Psoas muscle (tissue), 8 donors: ENCODE data around the gene MRPL14. TPM values are rescaled to one million over a fixed set of nuclear protein-coding genes. Genes with fewer than 3 reads are reported as not detected.

Source experiments
- ATAC-seq, 4 donors: fragments of 200-7000 bp; cut with Tn5 transposase; one replicate each; pipeline ENCODE4 v1.9.1; 2020; ENCODE audit warnings: moderate library complexity in 3 of 4, mild to moderate bottlenecking in 2 of 4
- DNase-seq, 2 donors: peaks; one replicate each; pipeline ENCODE4 v3.0.0-alpha.2; 2020
- H3K27ac ChIP-seq: fragments of 200-600 bp; one replicate; pipeline ENCODE4 v1.8.0; 2022
- H3K27me3 ChIP-seq, 3 donors: fragments of 200-600 bp in 1 of 3; one replicate each; pipeline versions ENCODE4 v1.6.1 to v1.8.0; 2013 to 2022; ENCODE audit warnings: low read length in 2 of 3, mild to moderate bottlenecking in 2 of 3, moderate library complexity in 1 of 3; ENCODE audit not compliant: insufficient read depth in 3 of 3
- H3K36me3 ChIP-seq, 2 donors: fragments of 200-600 bp in 1 of 2; one replicate each; pipeline versions ENCODE4 v1.6.1 to v1.8.0; 2013 to 2022; ENCODE audit warnings: low read depth in 1 of 2, mild to moderate bottlenecking in 1 of 2, moderate library complexity in 1 of 2; ENCODE audit not compliant: insufficient read depth in 1 of 2
- H3K4me1 ChIP-seq: fragments of 200-600 bp; one replicate; pipeline ENCODE4 v1.8.0; 2022
- H3K4me3 ChIP-seq: fragments of 200-600 bp; one replicate; pipeline ENCODE4 v1.8.0; 2022; ENCODE audit warnings: mild to moderate bottlenecking
- H3K9me3 ChIP-seq: fragments of 200-600 bp; one replicate; pipeline ENCODE4 v1.8.0; 2022
- WGBS, 3 donors: extraction: QIAGEN DNeasy Blood & Tissue Kit; methylation state at CpG; one replicate each; pipeline versions ENCODE4 v1.1.6 to v1.1.7; 2013; 5-methylcytosine and 5-hydroxymethylcytosine counted together
- intact Hi-C, 2 donors: fragments of 100-400 bp; cut with DNase I; formaldehyde crosslinking; loops; one replicate each; pipeline versions ENCODE4 v1.11.0 to v1.14.2; 2022
- polyA plus RNA-seq, 3 donors: library from polyadenylated mRNA; stranded (reverse); fragments of 200-250 nt; gene quantifications; one replicate each; pipeline ENCODE4 v1.2.3, GENCODE V29; 2013
- total RNA-seq, 4 donors: library from RNA; stranded (reverse); fragmentation: NEBNext Ultra II Directional in 2 of 4; extraction: Animal tissue kit (Norgen Biotek cat#: 25700) in 2 of 4; gene quantifications; one replicate each; pipeline versions ENCODE4 v1.2.1 to v1.2.4, GENCODE V29; 2021 to 2023
- TF ChIP-seq, protein P1 (sequence below): fragments of 200-600 bp; IDR thresholded peaks from one replicate; pipeline ENCODE4 v1.8.0; 2022; ENCODE audit warnings: antibody characterized with exemption
- donor health status: healthy with polysubstance abuse.
- donor health status: DM: no; HTN: no; CAD: no; lungs with moderate emphysema.
- donor health status: Bipolar disorder and iron deficiency.
- donor health status: healthy.
- donor health status: DM: yes; HTN: yes; CAD: no.
- donor health status: DM: no; HTN: no; CAD: no.
- donor health status: DM: no; HTN: no; CAD: no.
- donor health status: DM: yes; HTN: yes; CAD: no.

Gene MRPL14
- total and polyA plus RNA-seq, 7 donors: 62.3 to 308 (median 166) TPM

DNA sequence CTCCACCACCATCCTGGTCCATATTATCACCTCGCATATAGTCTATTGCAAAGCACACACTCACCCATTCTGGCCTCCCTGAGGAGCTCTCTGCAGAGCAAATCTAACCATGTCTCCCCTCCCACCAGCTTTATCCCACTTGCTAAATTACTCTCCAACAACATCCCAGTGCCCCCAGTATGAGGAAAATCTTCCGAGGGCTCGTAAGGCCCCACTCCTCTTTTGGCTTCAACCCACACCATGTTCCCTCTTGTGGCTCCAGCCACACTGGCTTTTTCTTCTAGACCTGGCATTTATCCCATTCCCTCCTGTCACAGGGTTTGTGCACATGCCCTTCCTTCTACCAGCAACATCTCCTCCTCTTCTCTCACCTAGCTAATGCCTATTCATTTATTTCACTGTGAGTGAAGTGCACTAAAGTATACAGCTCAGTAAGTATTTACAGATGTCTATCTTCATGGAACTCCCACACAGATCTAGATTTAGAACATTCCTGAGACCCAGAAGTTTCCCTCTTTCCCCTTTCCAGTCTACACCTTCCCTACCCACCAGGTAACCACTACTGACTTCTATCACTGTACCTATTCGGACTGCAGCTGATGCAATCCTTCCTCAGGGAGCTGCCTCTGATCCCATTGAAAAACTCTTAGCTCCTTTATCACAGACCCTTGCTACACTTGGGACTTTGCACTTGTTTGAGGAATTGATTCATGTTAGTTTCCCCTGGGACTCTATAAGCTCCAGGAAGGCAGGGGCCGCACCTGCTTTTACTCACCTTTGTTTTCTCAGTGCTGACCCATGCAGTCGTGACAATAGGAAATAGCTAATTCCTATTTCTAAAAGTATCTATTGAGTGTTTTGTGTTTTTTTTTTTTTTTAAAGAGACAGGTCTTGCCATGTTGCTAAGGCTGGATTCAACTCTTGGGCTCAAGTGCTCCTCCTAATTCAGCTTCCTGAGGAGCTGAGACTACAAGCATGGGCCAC, 15.5 kb downstream of the MRPL14 start:
- 67 to 79% (median 78%) methylated on average over 6 of the region's 6 CpGs for WGBS, 3 donors
- H3K4me3 ChIP-seq: no peak overlapping the region
- peaks cover 77% of the 10 kb centered on the region for H3K4me1 ChIP-seq
- peaks cover 5 to 59% of the 10 kb centered on the region in 2 donors for H3K36me3 ChIP-seq
- DNase-seq (no peak), ATAC-seq (no peak)
- intact Hi-C loops: no loop called here
- peak overlapping the region; percentile 99 for H3K27ac ChIP-seq
- TF ChIP-seq, protein P1, sequence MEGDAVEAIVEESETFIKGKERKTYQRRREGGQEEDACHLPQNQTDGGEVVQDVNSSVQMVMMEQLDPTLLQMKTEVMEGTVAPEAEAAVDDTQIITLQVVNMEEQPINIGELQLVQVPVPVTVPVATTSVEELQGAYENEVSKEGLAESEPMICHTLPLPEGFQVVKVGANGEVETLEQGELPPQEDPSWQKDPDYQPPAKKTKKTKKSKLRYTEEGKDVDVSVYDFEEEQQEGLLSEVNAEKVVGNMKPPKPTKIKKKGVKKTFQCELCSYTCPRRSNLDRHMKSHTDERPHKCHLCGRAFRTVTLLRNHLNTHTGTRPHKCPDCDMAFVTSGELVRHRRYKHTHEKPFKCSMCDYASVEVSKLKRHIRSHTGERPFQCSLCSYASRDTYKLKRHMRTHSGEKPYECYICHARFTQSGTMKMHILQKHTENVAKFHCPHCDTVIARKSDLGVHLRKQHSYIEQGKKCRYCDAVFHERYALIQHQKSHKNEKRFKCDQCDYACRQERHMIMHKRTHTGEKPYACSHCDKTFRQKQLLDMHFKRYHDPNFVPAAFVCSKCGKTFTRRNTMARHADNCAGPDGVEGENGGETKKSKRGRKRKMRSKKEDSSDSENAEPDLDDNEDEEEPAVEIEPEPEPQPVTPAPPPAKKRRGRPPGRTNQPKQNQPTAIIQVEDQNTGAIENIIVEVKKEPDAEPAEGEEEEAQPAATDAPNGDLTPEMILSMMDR: no peak
- no peaks in the 10 kb centered on the region for H3K9me3 ChIP-seq
- H3K27me3 ChIP-seq: no peaks in the 10 kb centered on the region

DNA sequence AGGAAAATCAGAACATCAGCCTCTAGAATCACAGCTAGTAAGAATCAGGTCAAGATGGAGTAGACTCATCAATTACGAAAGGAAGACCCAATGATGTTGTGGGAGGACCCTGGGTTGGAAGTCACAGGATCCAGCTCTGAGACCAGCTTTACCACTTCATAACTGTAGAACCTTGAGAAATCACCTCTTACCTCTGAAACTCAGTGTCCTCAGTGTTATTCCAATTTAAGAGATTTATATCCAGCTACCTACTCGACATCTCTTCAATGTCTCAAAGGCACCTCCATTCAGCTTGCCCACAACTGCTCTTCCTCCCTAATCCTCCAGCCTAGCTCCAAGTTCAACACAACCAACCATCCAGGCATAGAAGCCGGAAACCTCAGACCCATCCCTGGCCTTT, 16.3 kb downstream of the MRPL14 start:
- Histone ChIP-seq H3K27me3 (no peaks in the 10 kb centered on the region), H3K4me1 (peaks cover 78% of the 10 kb centered on the region), H3K36me3 (peaks cover 5 to 59% of the 10 kb centered on the region in 2 donors), H3K4me3 (peak overlapping the region; percentile 2), H3K9me3 (no peaks in the 10 kb centered on the region), H3K27ac (peak overlapping the region; percentile 99)
- ATAC-seq: no peak
- intact Hi-C loops: no loop called here
- TF ChIP-seq, protein P1: no peak
- WGBS, 3 donors: 90 to 96% (median 92%) methylated on average over 3 of the region's 3 CpGs
- DNase-seq: no peak

DNA sequence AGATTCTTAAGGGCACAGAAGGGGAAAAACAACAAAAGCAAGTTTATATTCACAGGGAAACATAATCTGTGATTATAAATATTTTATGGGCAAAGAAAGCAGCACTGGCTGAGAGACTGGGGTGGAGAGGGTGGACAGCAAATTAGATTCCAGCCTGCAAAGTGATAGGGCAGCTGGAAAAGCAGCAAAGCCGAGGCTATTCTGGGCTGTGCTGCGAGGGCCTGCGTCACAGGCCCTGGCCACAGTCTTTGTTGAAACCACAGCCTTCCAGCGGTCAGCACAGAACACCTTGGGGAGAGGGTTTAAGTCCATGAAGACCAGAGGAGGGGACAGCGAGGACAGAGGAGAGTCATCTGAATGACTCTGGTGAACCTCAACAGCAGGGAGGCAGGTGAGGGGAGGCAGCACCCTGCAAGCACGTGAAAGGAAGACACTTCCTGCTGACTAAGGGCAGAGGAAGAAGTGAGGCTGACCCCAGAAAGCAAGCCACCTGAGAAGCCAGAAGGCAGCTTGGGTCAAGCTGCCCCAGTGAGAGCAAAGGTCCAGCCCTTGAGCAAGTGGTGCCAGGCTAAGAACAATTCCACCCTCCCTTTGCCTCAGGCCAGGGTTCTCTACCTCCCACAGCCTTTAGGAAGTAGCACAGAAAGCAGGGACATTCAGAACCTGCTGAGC, 17.1 kb downstream of the MRPL14 start:
- TF ChIP-seq, protein P1: no peak
- no peaks in the 10 kb centered on the region for H3K27me3 ChIP-seq
- peaks cover 79% of the 10 kb centered on the region for H3K4me1 ChIP-seq
- peak overlapping the region; percentile 99 for H3K27ac ChIP-seq
- H3K36me3 ChIP-seq: peaks cover 9 to 53% of the 10 kb centered on the region in 2 donors
- H3K9me3 ChIP-seq: no peaks in the 10 kb centered on the region
- ATAC-seq (peak; percentile 89 to 91 (median 90)), DNase-seq (peak; percentile 57 to 76)
- H3K4me3 ChIP-seq: peak overlapping the region; percentile 21
- intact Hi-C loops: no loop called here
- WGBS, 3 donors: 29 to 41% (median 35%) methylated on average over 6 of the region's 6 CpGs

DNA sequence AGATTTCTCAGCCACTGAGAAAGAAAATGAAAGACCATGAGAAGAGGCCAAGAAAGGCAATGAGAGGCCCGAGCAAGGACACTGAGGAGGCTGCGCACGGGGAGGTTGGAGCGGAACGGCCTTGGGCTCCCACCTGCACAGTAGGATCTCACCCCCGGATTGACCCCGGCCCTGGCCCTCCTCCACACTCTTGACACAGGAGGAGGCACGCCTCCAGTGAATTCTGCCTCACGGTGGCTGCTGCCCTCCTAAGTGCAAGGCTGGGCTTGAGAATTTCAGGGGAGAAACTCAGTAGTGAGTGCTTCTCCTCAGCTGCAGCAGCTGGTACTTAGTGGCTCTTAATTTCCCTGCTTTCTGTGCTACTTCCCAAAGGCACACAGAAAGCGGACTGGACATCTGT, 18.0 kb downstream of the MRPL14 start:
- peak overlapping the region; percentile 21 for H3K4me3 ChIP-seq
- TF ChIP-seq, protein P1: no peak
- peak in 1 of 4 donors; percentile 18 for ATAC-seq
- H3K27ac ChIP-seq: peak overlapping the region; percentile 99
- WGBS, 3 donors: 31 to 51% (median 50%) methylated on average over 10 of the region's 10 CpGs
- H3K4me1 ChIP-seq: peaks cover 85% of the 10 kb centered on the region
- intact Hi-C loops: loop anchor here (1.0 to 10.0 kb wide), 2 partner anchors 18 to 226 kb away; partner anchors contain the start of genes MRPL14 (in 1 of the 2) and TMEM63B (in 1 of the 2)
- DNase-seq: no peak
- peaks cover 9 to 48% of the 10 kb centered on the region in 2 donors for H3K36me3 ChIP-seq
- no peaks in the 10 kb centered on the region for H3K9me3 ChIP-seq
- H3K27me3 ChIP-seq: no peaks in the 10 kb centered on the region
